Measurements from ENCODE around the gene EFEMP2. TPM values are rescaled to one million over a fixed set of nuclear protein-coding genes. Genes with fewer than 3 reads are reported as not detected.
"Not testable (repeated sequence)": the region's sequence is repeated elsewhere in the genome, so short reads cannot be mapped to it uniquely, and the experiment has no call there.

Gene EFEMP2
- total RNA-seq, 1 donor from 2014 or later: 131 TPM

- peaks cover 8% of the 10 kb centered on the region for H3K36me3 Mint-ChIP-seq (ENCODE audit: unreplicated experiment)
- peak overlapping the region; percentile 80 for H3K27ac Mint-ChIP-seq (ENCODE audit: unreplicated experiment)
- peaks cover 66% of the 10 kb centered on the region for H3K4me1 Mint-ChIP-seq (ENCODE audit: unreplicated experiment)
- peak overlapping the region; percentile 73 for H3K4me3 Mint-ChIP-seq (ENCODE audit: unreplicated experiment)
- TF ChIP-seq CTCF (IDR thresholded peaks at IDR 0.05): no peak
- no peak for DNase-seq (ENCODE audit: extremely low spot score, unreplicated experiment)
- H3K9me3 Mint-ChIP-seq (ENCODE audit: unreplicated experiment): no peaks in the 10 kb centered on the region
- no peaks in the 10 kb centered on the region for H3K27me3 Mint-ChIP-seq (ENCODE audit: unreplicated experiment)
Observed at GRCh38 chr11:65892661-65893317, 20.2 kb upstream of the EFEMP2 start.

- not testable (repeated sequence) for H3K36me3 Mint-ChIP-seq (ENCODE audit: unreplicated experiment); H3K9me3 Mint-ChIP-seq (ENCODE audit: unreplicated experiment); H3K27me3 Mint-ChIP-seq (ENCODE audit: unreplicated experiment); DNase-seq (ENCODE audit: extremely low spot score, unreplicated experiment)
- Mint-ChIP-seq H3K27ac (ENCODE audit: unreplicated experiment) (peak overlapping the region; percentile 80), H3K4me3 (ENCODE audit: unreplicated experiment) (peak overlapping the region; percentile 73), H3K4me1 (ENCODE audit: unreplicated experiment) (peaks cover 67% of the 10 kb centered on the region)
Observed at GRCh38 chr11:65892137-65892540, 19.5 kb upstream of the EFEMP2 start.

- TF ChIP-seq CTCF (IDR thresholded peaks at IDR 0.05): peak; percentile 35
- Mint-ChIP-seq H3K9me3 (ENCODE audit: unreplicated experiment) (no peaks in the 10 kb centered on the region), H3K4me1 (ENCODE audit: unreplicated experiment) (peaks cover 71% of the 10 kb centered on the region), H3K4me3 (ENCODE audit: unreplicated experiment) (peak overlapping the region; percentile 73), H3K36me3 (ENCODE audit: unreplicated experiment) (peaks cover 12% of the 10 kb centered on the region), H3K27me3 (ENCODE audit: unreplicated experiment) (no peaks in the 10 kb centered on the region), H3K27ac (ENCODE audit: unreplicated experiment) (peak overlapping the region; percentile 80)
- peak; percentile 87 for DNase-seq (ENCODE audit: extremely low spot score, unreplicated experiment)
Observed at GRCh38 chr11:65891219-65892136, 18.9 kb upstream of the EFEMP2 start.

GRCh38 chr11:65890324-65891218 lies 18.0 kb upstream of the EFEMP2 start, which contains the start of gene CCDC85B:
CCDC85B (plus strand) TSS chr11:65890673; CDS start chr11:65890784, 111 bp downstream.
- no peaks in the 10 kb centered on the region for H3K27me3 Mint-ChIP-seq (ENCODE audit: unreplicated experiment)
- TF ChIP-seq CTCF (IDR thresholded peaks at IDR 0.05): peak; percentile 40
- peaks cover 65% of the 10 kb centered on the region for H3K4me1 Mint-ChIP-seq (ENCODE audit: unreplicated experiment)
- peak within 1 kb of the TSS; percentile 99 for H3K27ac Mint-ChIP-seq (ENCODE audit: unreplicated experiment)
- peak; percentile 98 for DNase-seq (ENCODE audit: extremely low spot score, unreplicated experiment)
- H3K9me3 Mint-ChIP-seq (ENCODE audit: unreplicated experiment): no peaks in the 10 kb centered on the region
- peaks cover 14% of the 10 kb centered on the region for H3K36me3 Mint-ChIP-seq (ENCODE audit: unreplicated experiment)
- H3K4me3 Mint-ChIP-seq (ENCODE audit: unreplicated experiment): peak within 1 kb of the TSS; percentile 98

- Mint-ChIP-seq H3K36me3 (ENCODE audit: unreplicated experiment) (peaks cover 24% of the 10 kb centered on the region), H3K27me3 (ENCODE audit: unreplicated experiment) (no peaks in the 10 kb centered on the region), H3K4me1 (ENCODE audit: unreplicated experiment) (peaks cover 58% of the 10 kb centered on the region), H3K4me3 (ENCODE audit: unreplicated experiment) (peak within 1 kb of the TSS; percentile 98), H3K9me3 (ENCODE audit: unreplicated experiment) (no peaks in the 10 kb centered on the region), H3K27ac (ENCODE audit: unreplicated experiment) (peak within 1 kb of the TSS; percentile 99)
- peak; percentile 99 for DNase-seq (ENCODE audit: extremely low spot score, unreplicated experiment)
- TF ChIP-seq CTCF (IDR thresholded peaks at IDR 0.05): peak; percentile 78
Observed at GRCh38 chr11:65888163-65888814, 15.7 kb upstream of the EFEMP2 start, which contains the start of gene FIBP. FIBP (minus strand) TSS chr11:65888471; CDS start chr11:65888418, 53 bp downstream.

Data from osteocyte (in vitro differentiated cells).